Panc1 (cell line): ENCODE data around the gene ATP2B1. TPM values are rescaled to one million over a fixed set of nuclear protein-coding genes. Genes with fewer than 3 reads are reported as not detected.

ENCODE experiments used
- ATAC-seq: fragments of 200-7000 bp; cut with Tn5 transposase; 2 replicates; pipeline ENCODE4 v1.9.1; 2020; ENCODE audit warnings: mild to moderate bottlenecking, moderate library complexity
- BruUV-seq: library from RNA; stranded (reverse); fragments of 400-500 nt; replicated peaks from 2 replicates; lab custom pipeline; 2021; lab: Mats Ljungman, UMichigan
- CTCF ChIA-PET: fragments of 300-600 bp; sonication (Branson Sonifier 250); formaldehyde crosslinking; loops from one replicate; lab custom pipeline; 2022; ENCODE audit warnings: antibody characterized with exemption; lab: Charles Lee
- POLR2A ChIA-PET: fragments of 300-600 bp; sonication (Branson Sonifier 250); formaldehyde crosslinking; loops from one replicate; lab custom pipeline; 2022; ENCODE audit warnings: antibody characterized with exemption; lab: Charles Lee
- DNase-seq: peaks from one replicate; pipeline ENCODE4 v3.0.0-alpha.2; 2010; ENCODE audit warnings: low read depth, low spot score
- H3K27ac ChIP-seq: 2 replicates; pipeline ENCODE4 v1.5.1; 2011; ENCODE audit warnings: mild to moderate bottlenecking, low read length, inconsistent platforms
- H3K27me3 ChIP-seq: fragments of 200-500 bp; sonication (Bioruptor generic); 2 replicates; pipeline ENCODE4 v1.6.0; 2014; ENCODE audit warnings: low read length, inconsistent platforms; ENCODE audit not compliant: control insufficient read depth, insufficient read depth
- H3K36me3 ChIP-seq: fragments of 200-500 bp; sonication (Bioruptor generic); 2 replicates; pipeline ENCODE4 v1.5.1; 2014; ENCODE audit warnings: inconsistent platforms, mild to moderate bottlenecking, low read length, moderate library complexity; ENCODE audit not compliant: control insufficient read depth, insufficient read depth
- H3K4me1 ChIP-seq: 2 replicates; pipeline ENCODE4 v1.5.1; 2011; ENCODE audit warnings: inconsistent platforms, mild to moderate bottlenecking, low read length, moderate library complexity; ENCODE audit not compliant: control insufficient read depth, insufficient read depth
- H3K4me3 ChIP-seq, 2 experiments: 2 replicates each; pipeline ENCODE4 v1.5.1; 2011 to 2012; ENCODE audit warnings: low read depth in 2 of 2, low read length in 2 of 2, mild to moderate bottlenecking in 2 of 2, inconsistent platforms in 1 of 2, moderate library complexity in 1 of 2
- H3K9me3 ChIP-seq: fragments of 200-500 bp; sonication (Bioruptor generic); 2 replicates; pipeline ENCODE4 v1.5.1; 2014; ENCODE audit warnings: low read depth, mild to moderate bottlenecking, inconsistent platforms, low read length, moderate library complexity; ENCODE audit not compliant: control insufficient read depth, insufficient read depth
- CTCF ChIP-seq: fragments of 450-650 bp; IDR thresholded peaks from 2 replicates; pipeline ENCODE4 v1.5.1; 2017; ENCODE audit warnings: mild to moderate bottlenecking
- POLR2AphosphoS5 ChIP-seq: IDR thresholded peaks from 2 replicates; pipeline ENCODE4 v1.6.1; 2012; ENCODE audit warnings: mild to moderate bottlenecking, low read depth, low read length, moderate library complexity
- SIN3A ChIP-seq: IDR thresholded peaks from 2 replicates; pipeline ENCODE4 v1.6.1; 2012; ENCODE audit warnings: low read depth, mild to moderate bottlenecking, low read length, moderate library complexity, borderline replicate concordance; ENCODE audit not compliant: insufficient read depth
- TCF7L2 ChIP-seq: IDR thresholded peaks from 2 replicates; pipeline ENCODE4 v1.6.1; 2011; ENCODE audit warnings: mild to moderate bottlenecking, low read depth, low read length, inconsistent platforms
- in situ Hi-C: cut with HindIII; loops from 2 replicates; pipeline ENCODE4 v1.10.0; 2016; ENCODE audit warnings: low sequenced_read_pairs, low pct_unique_long_range_greater_than_20kb
- intact Hi-C: fragments of 100-400 bp; cut with micrococcal nuclease; formaldehyde crosslinking; loops from one replicate; pipeline ENCODE4 v1.10.0; 2022; ENCODE audit not compliant: unreplicated experiment
- total RNA-seq: library from RNA; stranded (reverse); gene quantifications from one replicate; pipeline ENCODE4 v1.2.1, GENCODE V29; 2021; ENCODE audit not compliant: unreplicated experiment
- TF ChIP-seq, protein P1 (sequence below), 2 experiments: IDR thresholded peaks; 2 replicates each; pipeline ENCODE4 v1.6.1; 2011 to 2012; ENCODE audit warnings: low read depth in 2 of 2, control low read depth in 1 of 2, low read length in 1 of 2, mild to moderate bottlenecking in 1 of 2, moderate library complexity in 1 of 2; ENCODE audit not compliant: insufficient read depth in 1 of 2

ATP2B1 gene
- total RNA-seq, 1 experiment from 2014 or later = 64.5 TPM

- in situ Hi-C loops (no loop called here), intact Hi-C loops (no loop called here)
- H3K27me3 ChIP-seq = no peaks in the 10 kb centered on the region
- no peak overlapping the region for H3K4me3 ChIP-seq
- no peak for DNase-seq
- no peak overlapping the region for H3K27ac ChIP-seq
- TF ChIP-seq SIN3A = no peak
- no peak for TF ChIP-seq TCF7L2
- no peak for TF ChIP-seq CTCF
- no peak for TF ChIP-seq POLR2AphosphoS5
- TF ChIP-seq, protein P1, sequence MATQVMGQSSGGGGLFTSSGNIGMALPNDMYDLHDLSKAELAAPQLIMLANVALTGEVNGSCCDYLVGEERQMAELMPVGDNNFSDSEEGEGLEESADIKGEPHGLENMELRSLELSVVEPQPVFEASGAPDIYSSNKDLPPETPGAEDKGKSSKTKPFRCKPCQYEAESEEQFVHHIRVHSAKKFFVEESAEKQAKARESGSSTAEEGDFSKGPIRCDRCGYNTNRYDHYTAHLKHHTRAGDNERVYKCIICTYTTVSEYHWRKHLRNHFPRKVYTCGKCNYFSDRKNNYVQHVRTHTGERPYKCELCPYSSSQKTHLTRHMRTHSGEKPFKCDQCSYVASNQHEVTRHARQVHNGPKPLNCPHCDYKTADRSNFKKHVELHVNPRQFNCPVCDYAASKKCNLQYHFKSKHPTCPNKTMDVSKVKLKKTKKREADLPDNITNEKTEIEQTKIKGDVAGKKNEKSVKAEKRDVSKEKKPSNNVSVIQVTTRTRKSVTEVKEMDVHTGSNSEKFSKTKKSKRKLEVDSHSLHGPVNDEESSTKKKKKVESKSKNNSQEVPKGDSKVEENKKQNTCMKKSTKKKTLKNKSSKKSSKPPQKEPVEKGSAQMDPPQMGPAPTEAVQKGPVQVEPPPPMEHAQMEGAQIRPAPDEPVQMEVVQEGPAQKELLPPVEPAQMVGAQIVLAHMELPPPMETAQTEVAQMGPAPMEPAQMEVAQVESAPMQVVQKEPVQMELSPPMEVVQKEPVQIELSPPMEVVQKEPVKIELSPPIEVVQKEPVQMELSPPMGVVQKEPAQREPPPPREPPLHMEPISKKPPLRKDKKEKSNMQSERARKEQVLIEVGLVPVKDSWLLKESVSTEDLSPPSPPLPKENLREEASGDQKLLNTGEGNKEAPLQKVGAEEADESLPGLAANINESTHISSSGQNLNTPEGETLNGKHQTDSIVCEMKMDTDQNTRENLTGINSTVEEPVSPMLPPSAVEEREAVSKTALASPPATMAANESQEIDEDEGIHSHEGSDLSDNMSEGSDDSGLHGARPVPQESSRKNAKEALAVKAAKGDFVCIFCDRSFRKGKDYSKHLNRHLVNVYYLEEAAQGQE (IDR thresholded peaks at IDR 0.05; ENCODE audit: insufficient read depth in 1 of 2, low read depth in 2 of 2, low read length in 1 of 2) = no peak
- H3K4me1 ChIP-seq = peaks cover 3% of the 10 kb centered on the region; the same call in 1 of the 2 replicates
- no peaks in the 10 kb centered on the region for H3K36me3 ChIP-seq
- no peak for ATAC-seq
- no peaks in the 10 kb centered on the region for H3K9me3 ChIP-seq
- CTCF ChIA-PET = no interaction called here
- BruUV-seq = no TSS peak
- POLR2A ChIA-PET = interaction anchor here (0.7 kb wide), 1 partner anchor 89 kb away, joined by 3 read pairs; no protein-coding TSS in a partner anchor
Observed at GRCh38 chr12:89673603-89674002, 35.0 kb downstream of the ATP2B1 start.

GRCh38 chr12:89672589-89672979, 36.1 kb downstream of the ATP2B1 start:
- TF ChIP-seq, protein P1 (IDR thresholded peaks at IDR 0.05; ENCODE audit: insufficient read depth in 1 of 2, low read depth in 2 of 2, low read length in 1 of 2) = no peak
- no peak for TF ChIP-seq TCF7L2
- TF ChIP-seq SIN3A = no peak
- TF ChIP-seq POLR2AphosphoS5 = no peak
- TF ChIP-seq CTCF = no peak
- ChIA-PET CTCF (no interaction called here), POLR2A (no interaction called here)
- Histone ChIP-seq H3K4me3 (no peak overlapping the region), H3K36me3 (no peaks in the 10 kb centered on the region), H3K27ac (no peak overlapping the region), H3K9me3 (no peaks in the 10 kb centered on the region), H3K4me1 (peaks cover 3% of the 10 kb centered on the region; the same call in 1 of the 2 replicates), H3K27me3 (no peaks in the 10 kb centered on the region)
- no TSS peak for BruUV-seq
- in situ Hi-C loops (no loop called here), intact Hi-C loops (no loop called here)
- no peak for DNase-seq
- no peak for ATAC-seq
